ENCODE data around the gene PLA2G4E. TPM values are rescaled to one million over a fixed set of nuclear protein-coding genes. Genes with fewer than 3 reads are reported as not detected.

Gene PLA2G4E
- total and polyA plus RNA-seq, 2 experiments from 2014 or later: 0.06 TPM; not detected in 1

- TF ChIP-seq CTCF (IDR thresholded peaks at IDR 0.05; ENCODE audit: low read depth, low read length): no peak
- Histone ChIP-seq H3K27me3 (no peaks in the 10 kb centered on the region), H3K36me3 (no peaks in the 10 kb centered on the region), H3K9me3 (ENCODE audit: low read depth) (no peaks in the 10 kb centered on the region), H3K4me1 (ENCODE audit: low read depth) (no peaks in the 10 kb centered on the region), H3K27ac (no peak overlapping the region), H3K4me3 (no peak overlapping the region)
- no peak for DNase-seq (ENCODE audit: low read depth in 1 of 2, low spot score in 1 of 2)
These were observed 25.9 kb downstream of the PLA2G4E start for GRCh38 chr15:41994772-41995475.

- no peak for TF ChIP-seq CTCF (IDR thresholded peaks at IDR 0.05; ENCODE audit: low read depth, low read length)
- no peaks in the 10 kb centered on the region for H3K36me3 ChIP-seq
- no peak for DNase-seq (ENCODE audit: low read depth in 1 of 2, low spot score in 1 of 2)
- no peaks in the 10 kb centered on the region for H3K27me3 ChIP-seq
- no peaks in the 10 kb centered on the region for H3K9me3 ChIP-seq (ENCODE audit: low read depth)
- H3K4me1 ChIP-seq (ENCODE audit: low read depth): no peaks in the 10 kb centered on the region
- H3K4me3 ChIP-seq: no peak overlapping the region
- H3K27ac ChIP-seq: no peak overlapping the region
These were observed 26.6 kb downstream of the PLA2G4E start for GRCh38 chr15:41994171-41994650.

GRCh38 chr15:41993472-41994170 lies 27.2 kb downstream of the PLA2G4E start:
- no peaks in the 10 kb centered on the region for H3K27me3 ChIP-seq
- no peak overlapping the region for H3K27ac ChIP-seq
- H3K4me1 ChIP-seq (ENCODE audit: low read depth): no peaks in the 10 kb centered on the region
- DNase-seq (ENCODE audit: low read depth in 1 of 2, low spot score in 1 of 2): no peak
- no peak overlapping the region for H3K4me3 ChIP-seq
- no peaks in the 10 kb centered on the region for H3K36me3 ChIP-seq
- H3K9me3 ChIP-seq (ENCODE audit: low read depth): no peaks in the 10 kb centered on the region
- no peak for TF ChIP-seq CTCF (IDR thresholded peaks at IDR 0.05; ENCODE audit: low read depth, low read length)

- H3K36me3 ChIP-seq: no peaks in the 10 kb centered on the region
- no peak overlapping the region for H3K4me3 ChIP-seq
- DNase-seq (ENCODE audit: low read depth in 1 of 2, low spot score in 1 of 2): no peak
- no peaks in the 10 kb centered on the region for H3K4me1 ChIP-seq (ENCODE audit: low read depth)
- no peaks in the 10 kb centered on the region for H3K9me3 ChIP-seq (ENCODE audit: low read depth)
- TF ChIP-seq CTCF (IDR thresholded peaks at IDR 0.05; ENCODE audit: low read depth, low read length): no peak
- no peak overlapping the region for H3K27ac ChIP-seq
- H3K27me3 ChIP-seq: no peaks in the 10 kb centered on the region
These were observed 28.0 kb downstream of the PLA2G4E start for GRCh38 chr15:41992803-41993190.

- no peak for TF ChIP-seq CTCF (IDR thresholded peaks at IDR 0.05; ENCODE audit: low read depth, low read length)
- Histone ChIP-seq H3K27me3 (no peaks in the 10 kb centered on the region), H3K27ac (no peak overlapping the region), H3K9me3 (ENCODE audit: low read depth) (no peaks in the 10 kb centered on the region), H3K4me1 (ENCODE audit: low read depth) (no peaks in the 10 kb centered on the region), H3K36me3 (no peaks in the 10 kb centered on the region), H3K4me3 (no peak overlapping the region)
- no peak for DNase-seq (ENCODE audit: low read depth in 1 of 2, low spot score in 1 of 2)
These were observed 28.6 kb downstream of the PLA2G4E start for GRCh38 chr15:41992151-41992802.

Data from cardiac muscle cell (in vitro differentiated cells and primary cell).